Loucy (cell line): ENCODE results near the gene RAP1GAP2.
A peak's percentile ranks its signal among the peaks of the same experiment; 100 is the strongest.
"Not testable (repeated sequence)": the region's sequence is repeated elsewhere in the genome, so short reads cannot be mapped to it uniquely, and the experiment has no call there.

Experiments used
- H2AFZ ChIP-seq: fragments of 200-600 bp; sonication (generic); 2 replicates; pipeline ENCODE4 v1.6.0; 2016; ENCODE audit warnings: antibody characterized with exemption, mild to moderate bottlenecking, low read length, moderate library complexity
- H3F3A ChIP-seq: fragments of 200-600 bp; 2 replicates; pipeline ENCODE4 v1.6.0; 2016; ENCODE audit warnings: antibody characterized with exemption, low read depth, mild to moderate bottlenecking
- H3K27me3 ChIP-seq: fragments of 200-600 bp; sonication (generic); 2 replicates; pipeline ENCODE4 v1.6.1; 2014; ENCODE audit warnings: low read length, mild to moderate bottlenecking; ENCODE audit not compliant: insufficient read depth, poor library complexity, severe bottlenecking
- H3K36me3 ChIP-seq: fragments of 200-600 bp; sonication (generic); 2 replicates; pipeline ENCODE4 v1.6.1; 2016; ENCODE audit warnings: low read length; ENCODE audit not compliant: insufficient read depth
- H3K4me1 ChIP-seq: fragments of 200-600 bp; sonication (generic); 2 replicates; pipeline ENCODE4 v1.5.1; 2014; ENCODE audit warnings: low read length, mild to moderate bottlenecking; ENCODE audit not compliant: insufficient read depth, poor library complexity, severe bottlenecking
- H3K4me2 ChIP-seq: fragments of 200-600 bp; sonication (generic); 2 replicates; pipeline ENCODE4 v1.6.0; 2014; ENCODE audit warnings: antibody characterized with exemption, low read length, low read depth, mild to moderate bottlenecking; ENCODE audit not compliant: poor library complexity, severe bottlenecking
- H3K4me3 ChIP-seq: fragments of 200-600 bp; sonication (generic); 2 replicates; pipeline ENCODE4 v1.5.1; 2014; ENCODE audit warnings: low read length, mild to moderate bottlenecking, mixed read lengths; ENCODE audit not compliant: poor library complexity, severe bottlenecking
- H3K79me2 ChIP-seq: fragments of 200-600 bp; sonication (generic); 2 replicates; pipeline ENCODE4 v1.6.1; 2014; ENCODE audit warnings: low read length; ENCODE audit not compliant: insufficient read depth
- H3K9ac ChIP-seq: fragments of 200-600 bp; sonication (generic); 2 replicates; pipeline ENCODE4 v1.6.0; 2014; ENCODE audit warnings: mild to moderate bottlenecking, low read depth, low read length, moderate library complexity; ENCODE audit not compliant: poor library complexity, severe bottlenecking
- H3K9me2 ChIP-seq: fragments of 200-600 bp; sonication (generic); replicated peaks from 2 replicates; pipeline ENCODE4 v1.6.1; 2016; ENCODE audit warnings: low read depth, low read length, mixed read lengths
- H3K9me3 ChIP-seq: fragments of 200-600 bp; sonication (generic); 2 replicates; pipeline ENCODE4 v1.6.1; 2014; ENCODE audit warnings: mild to moderate bottlenecking, antibody characterized with exemption, low read length, low read depth; ENCODE audit not compliant: insufficient read depth
- H4K20me1 ChIP-seq: fragments of 200-600 bp; sonication (generic); 2 replicates; pipeline ENCODE4 v1.6.0; 2014; ENCODE audit warnings: antibody characterized with exemption, low read length, mild to moderate bottlenecking; ENCODE audit not compliant: insufficient read depth, poor library complexity, severe bottlenecking
- EZH2phosphoT487 ChIP-seq: fragments of 200-600 bp; IDR thresholded peaks from 2 replicates; pipeline ENCODE4 v1.6.1; 2018; ENCODE audit warnings: antibody characterized with exemption, mild to moderate bottlenecking, moderate library complexity, borderline replicate concordance
- TF ChIP-seq, protein P1 (sequence below): fragments of 200-600 bp; sonication (generic); conservative IDR thresholded peaks from 2 replicates; pipeline ENCODE4 v1.5.1; 2014; ENCODE audit warnings: mild to moderate bottlenecking, antibody characterized with exemption, low read length

Gene RAP1GAP2

DNA sequence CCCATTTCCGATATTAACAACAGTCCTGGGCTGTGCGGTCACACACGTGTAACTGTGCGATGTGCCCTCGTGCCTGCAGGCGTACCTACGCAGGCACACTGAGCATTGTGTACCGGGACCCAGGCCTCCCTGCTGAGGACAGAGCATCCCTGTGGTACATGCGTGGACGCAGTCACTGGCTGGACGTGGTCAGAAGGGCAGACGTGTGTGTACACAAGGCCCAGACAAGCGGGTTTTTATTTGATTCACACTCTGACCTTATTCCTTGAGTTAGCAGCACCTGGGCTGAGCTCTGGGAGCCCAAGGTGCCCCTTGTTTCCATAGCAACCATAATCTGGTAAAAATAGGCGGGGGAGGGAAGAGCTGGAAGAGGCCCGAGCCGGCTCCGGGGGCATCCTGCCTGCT, 19.5 kb downstream of the RAP1GAP2 start:
- H3K4me3 ChIP-seq: peak overlapping the region; percentile 71
- peak overlapping the region; percentile 85 for H3K4me2 ChIP-seq
- peaks cover 55% of the 10 kb centered on the region for H3K4me1 ChIP-seq
- H2AFZ ChIP-seq: no peak overlapping the region
- H3K9me3 ChIP-seq: no peaks in the 10 kb centered on the region
- peaks cover 72% of the 10 kb centered on the region for H3K79me2 ChIP-seq
- TF ChIP-seq EZH2phosphoT487: no peak
- TF ChIP-seq, protein P1, sequence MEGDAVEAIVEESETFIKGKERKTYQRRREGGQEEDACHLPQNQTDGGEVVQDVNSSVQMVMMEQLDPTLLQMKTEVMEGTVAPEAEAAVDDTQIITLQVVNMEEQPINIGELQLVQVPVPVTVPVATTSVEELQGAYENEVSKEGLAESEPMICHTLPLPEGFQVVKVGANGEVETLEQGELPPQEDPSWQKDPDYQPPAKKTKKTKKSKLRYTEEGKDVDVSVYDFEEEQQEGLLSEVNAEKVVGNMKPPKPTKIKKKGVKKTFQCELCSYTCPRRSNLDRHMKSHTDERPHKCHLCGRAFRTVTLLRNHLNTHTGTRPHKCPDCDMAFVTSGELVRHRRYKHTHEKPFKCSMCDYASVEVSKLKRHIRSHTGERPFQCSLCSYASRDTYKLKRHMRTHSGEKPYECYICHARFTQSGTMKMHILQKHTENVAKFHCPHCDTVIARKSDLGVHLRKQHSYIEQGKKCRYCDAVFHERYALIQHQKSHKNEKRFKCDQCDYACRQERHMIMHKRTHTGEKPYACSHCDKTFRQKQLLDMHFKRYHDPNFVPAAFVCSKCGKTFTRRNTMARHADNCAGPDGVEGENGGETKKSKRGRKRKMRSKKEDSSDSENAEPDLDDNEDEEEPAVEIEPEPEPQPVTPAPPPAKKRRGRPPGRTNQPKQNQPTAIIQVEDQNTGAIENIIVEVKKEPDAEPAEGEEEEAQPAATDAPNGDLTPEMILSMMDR: no peak
- peak overlapping the region; percentile 69 for H3K9ac ChIP-seq
- no peaks in the 10 kb centered on the region; the same call in 1 of the 2 replicates for H3K36me3 ChIP-seq
- no peaks in the 10 kb centered on the region; the same call in 1 of the 2 replicates for H3F3A ChIP-seq
- no peaks in the 10 kb centered on the region for H4K20me1 ChIP-seq
- H3K9me2 ChIP-seq: no peaks in the 10 kb centered on the region
- no peaks in the 10 kb centered on the region for H3K27me3 ChIP-seq

DNA sequence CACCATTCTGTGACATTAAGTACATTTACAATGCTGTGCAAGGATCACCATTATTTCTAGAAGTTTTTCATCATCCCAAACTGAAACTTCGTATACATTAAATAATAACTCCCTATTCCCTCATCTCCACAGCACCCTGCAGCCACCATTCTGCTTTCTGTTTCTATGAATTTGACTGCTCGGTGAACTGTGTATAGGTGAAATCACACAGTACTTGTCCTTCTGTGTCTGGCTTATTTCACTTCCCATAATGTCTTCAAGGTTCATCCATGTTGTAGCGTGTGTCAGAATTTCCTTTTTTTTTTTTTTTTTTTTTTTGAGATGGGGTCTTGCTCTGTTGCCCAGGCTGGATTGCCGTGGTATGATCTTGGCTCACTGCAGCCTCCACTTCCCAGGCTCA, 20.4 kb downstream of the RAP1GAP2 start:
- no peaks in the 10 kb centered on the region for H3K36me3 ChIP-seq
- H2AFZ ChIP-seq: no peak overlapping the region
- peaks cover 52% of the 10 kb centered on the region for H3K4me1 ChIP-seq
- no peaks in the 10 kb centered on the region for H3K27me3 ChIP-seq
- peaks cover 72% of the 10 kb centered on the region for H3K79me2 ChIP-seq
- no peak overlapping the region for H3K4me3 ChIP-seq
- H3K4me2 ChIP-seq: no peak overlapping the region
- H3K9me2 ChIP-seq: no peaks in the 10 kb centered on the region
- no peaks in the 10 kb centered on the region for H3K9me3 ChIP-seq
- TF ChIP-seq EZH2phosphoT487: no peak
- TF ChIP-seq, protein P1: no peak
- no peaks in the 10 kb centered on the region; the same call in 1 of the 2 replicates for H3F3A ChIP-seq
- no peaks in the 10 kb centered on the region for H4K20me1 ChIP-seq
- no peak overlapping the region for H3K9ac ChIP-seq

DNA sequence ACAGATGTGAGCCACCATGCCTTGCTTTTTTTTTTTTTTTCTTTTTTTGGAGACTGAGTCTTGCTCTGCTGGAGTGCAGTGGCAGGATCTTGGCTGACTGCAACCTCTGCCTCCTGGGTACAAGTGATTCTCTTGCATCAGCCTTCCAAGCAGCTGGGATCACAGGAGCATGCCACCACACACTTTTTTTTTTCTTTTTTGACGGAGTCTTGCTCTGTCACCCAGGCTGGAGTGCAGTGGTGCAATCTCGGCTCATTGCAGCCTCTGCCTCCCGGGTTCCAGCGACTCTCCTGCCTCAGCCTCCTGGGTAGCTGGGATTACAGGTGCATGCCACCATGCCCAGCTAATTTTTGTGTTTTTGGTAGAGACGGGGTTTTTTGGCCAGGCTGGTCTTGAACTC, 23.1 kb downstream of the RAP1GAP2 start:
- not testable (repeated sequence) for H4K20me1 ChIP-seq, H3K4me3 ChIP-seq, H3K9me2 ChIP-seq, H3K4me2 ChIP-seq, H3F3A ChIP-seq, H3K27me3 ChIP-seq, H3K9me3 ChIP-seq, H2AFZ ChIP-seq, H3K36me3 ChIP-seq
- Histone ChIP-seq H3K9ac (peak overlapping the region; percentile 15), H3K79me2 (peaks cover 67% of the 10 kb centered on the region), H3K4me1 (peaks cover 50% of the 10 kb centered on the region)

DNA sequence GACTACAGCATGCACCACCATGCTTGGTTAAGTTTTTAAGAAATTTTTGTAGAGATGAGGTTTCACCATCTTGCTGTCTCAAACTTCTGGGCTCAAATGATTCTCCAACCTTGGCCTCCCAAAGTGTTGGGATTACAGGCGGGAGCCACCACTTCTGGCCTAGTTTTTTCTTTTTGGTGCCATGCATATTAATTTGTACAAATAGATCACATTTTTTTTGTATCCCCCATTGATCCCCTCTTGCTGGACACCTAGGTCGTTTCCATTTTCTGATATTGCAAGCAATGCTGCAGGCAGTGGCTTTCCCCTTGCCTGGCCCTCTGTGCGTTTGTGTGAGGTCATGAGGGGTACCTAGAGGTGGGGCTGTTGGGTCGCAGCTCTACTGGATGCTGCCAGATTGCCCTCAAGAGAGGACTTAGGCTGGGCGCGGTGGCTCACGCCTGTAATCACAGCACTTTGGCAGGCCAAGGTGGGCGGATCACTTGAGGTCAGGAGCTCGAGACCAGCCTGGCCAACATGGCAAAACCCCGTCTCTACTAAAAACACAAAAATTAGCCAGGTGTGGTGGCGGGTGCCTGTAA, 23.8 kb downstream of the RAP1GAP2 start:
- peaks cover 67% of the 10 kb centered on the region for H3K79me2 ChIP-seq
- no peaks in the 10 kb centered on the region; the same call in 1 of the 2 replicates for H3F3A ChIP-seq
- no peak overlapping the region for H3K4me3 ChIP-seq
- H3K4me2 ChIP-seq: no peak overlapping the region
- peaks cover 9% of the 10 kb centered on the region; the same call in 1 of the 2 replicates for H3K36me3 ChIP-seq
- no peaks in the 10 kb centered on the region for H3K9me2 ChIP-seq
- peak overlapping the region; percentile 15 for H3K9ac ChIP-seq
- no peaks in the 10 kb centered on the region for H3K27me3 ChIP-seq
- no peak overlapping the region for H2AFZ ChIP-seq
- H4K20me1 ChIP-seq: no peaks in the 10 kb centered on the region
- no peak for TF ChIP-seq EZH2phosphoT487
- TF ChIP-seq, protein P1: no peak
- H3K4me1 ChIP-seq: peaks cover 54% of the 10 kb centered on the region
- H3K9me3 ChIP-seq: no peaks in the 10 kb centered on the region
